NOMO-1 treated with DMSO at 0.1 percent for 48 hours (cell line): Measurements from ENCODE around the gene IQGAP2.
"Not testable (repeated sequence)": the region's sequence is repeated elsewhere in the genome, so short reads cannot be mapped to it uniquely, and the experiment has no call there.

ENCODE experiments used
- DNase-seq: peaks from one replicate; lab custom pipeline; 2025; ENCODE audit not compliant: unreplicated experiment; lab: John Stamatoyannopoulos, UW

The IQGAP2 gene

DNA sequence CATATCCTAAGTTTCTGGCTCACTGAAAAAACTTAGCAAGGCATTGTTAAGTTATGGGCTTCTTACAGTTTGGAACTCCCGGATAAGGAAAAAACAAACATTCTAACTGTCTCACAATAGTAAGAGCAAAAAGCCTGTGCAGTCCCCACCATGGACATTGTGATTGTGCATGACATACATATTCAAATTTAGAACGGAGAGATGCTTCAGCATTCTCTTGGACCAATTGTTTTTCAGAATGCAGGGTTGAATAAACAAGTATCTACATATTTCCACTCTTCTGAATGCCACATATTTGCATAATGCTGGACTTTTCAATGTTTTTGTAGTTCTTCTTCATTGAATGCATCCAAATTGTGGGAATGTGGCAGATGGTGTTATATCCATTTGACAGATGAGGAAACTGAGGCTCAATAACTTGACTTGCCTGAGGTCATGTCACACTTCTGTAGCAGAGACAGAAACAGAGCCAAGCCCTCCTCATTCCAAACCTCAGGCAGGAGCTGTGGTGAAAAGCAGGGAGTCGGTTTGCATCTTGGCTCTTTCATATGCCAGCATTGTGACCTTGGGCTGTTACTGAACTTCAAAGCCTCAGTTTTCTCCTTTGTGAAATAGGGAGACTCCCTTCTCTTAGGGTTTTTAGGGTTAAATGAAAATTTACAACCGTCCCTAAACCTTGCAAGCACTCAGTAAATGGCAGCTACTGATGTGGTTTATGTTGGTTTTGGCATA, 95.1 kb downstream of the IQGAP2 start:
- no peak for DNase-seq

DNA sequence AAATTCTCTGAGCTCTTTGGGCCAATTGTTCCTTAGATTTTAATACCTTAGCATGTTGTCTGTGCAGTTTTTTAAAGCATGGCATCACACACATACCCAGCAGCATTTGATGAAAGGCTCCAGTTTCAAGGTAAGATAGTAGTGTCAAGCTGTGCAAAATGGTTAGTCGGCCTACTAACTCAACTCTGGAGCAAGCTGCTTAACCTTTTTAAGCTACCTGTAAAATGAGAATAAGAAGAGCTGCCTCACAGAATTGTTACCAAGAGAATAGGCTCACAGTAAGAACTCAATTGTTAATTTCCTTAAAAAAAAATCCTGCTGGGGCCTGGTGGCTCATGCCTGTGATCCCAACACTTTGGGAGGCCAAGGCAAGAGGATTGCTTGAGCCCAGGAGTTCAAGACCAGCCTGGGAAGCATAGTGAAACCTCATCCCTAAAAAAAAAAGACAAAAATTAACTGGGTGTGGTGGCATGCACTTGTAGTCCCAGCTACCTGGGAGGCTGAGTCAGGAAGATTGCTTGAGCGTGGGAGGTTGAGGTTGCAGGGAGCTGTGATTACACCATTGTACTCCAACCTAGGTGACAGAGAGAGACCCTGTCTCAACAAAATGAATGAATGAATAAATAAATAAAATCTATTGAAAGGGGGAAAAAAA, 96.5 kb downstream of the IQGAP2 start:
- no peak for DNase-seq

DNA sequence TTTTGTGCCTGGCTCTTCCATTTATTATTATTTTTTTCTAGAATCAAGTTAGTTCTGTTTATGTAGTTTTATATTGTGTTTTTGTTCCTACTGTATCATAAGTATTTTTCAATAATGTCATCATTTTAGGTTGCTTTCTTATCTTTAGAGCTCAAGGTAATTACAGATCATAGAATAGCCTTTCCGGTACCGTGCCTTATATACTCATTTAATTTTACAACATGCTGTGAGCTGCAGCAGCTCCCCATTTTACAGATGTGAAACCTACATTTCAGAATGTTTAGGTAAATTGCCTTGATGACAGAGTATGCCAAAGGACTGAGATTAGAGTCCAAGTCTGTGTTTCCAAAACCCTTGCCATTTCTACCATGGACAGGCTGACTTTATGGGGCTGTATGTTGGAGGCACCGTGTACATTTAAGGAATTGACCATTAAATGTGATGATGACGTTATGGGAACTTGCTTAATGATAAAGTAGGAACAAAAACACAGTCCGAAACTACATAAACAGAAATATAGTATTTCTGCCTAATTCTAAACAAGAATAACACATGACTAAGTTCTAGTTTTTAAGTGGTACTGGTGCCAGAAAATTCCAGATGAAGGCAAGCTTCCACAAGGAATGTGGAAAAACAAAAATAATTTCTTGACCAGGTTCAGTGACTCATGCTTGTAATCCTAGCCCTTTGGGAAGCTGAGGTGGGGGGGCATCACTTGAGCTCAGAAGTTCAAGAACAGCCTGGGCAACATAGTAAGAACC, 97.7 kb downstream of the IQGAP2 start:
- no peak for DNase-seq

- DNase-seq = no peak
These were observed 100.8 kb downstream of the IQGAP2 start for GRCh38 chr5:76503929-76504328.

DNA sequence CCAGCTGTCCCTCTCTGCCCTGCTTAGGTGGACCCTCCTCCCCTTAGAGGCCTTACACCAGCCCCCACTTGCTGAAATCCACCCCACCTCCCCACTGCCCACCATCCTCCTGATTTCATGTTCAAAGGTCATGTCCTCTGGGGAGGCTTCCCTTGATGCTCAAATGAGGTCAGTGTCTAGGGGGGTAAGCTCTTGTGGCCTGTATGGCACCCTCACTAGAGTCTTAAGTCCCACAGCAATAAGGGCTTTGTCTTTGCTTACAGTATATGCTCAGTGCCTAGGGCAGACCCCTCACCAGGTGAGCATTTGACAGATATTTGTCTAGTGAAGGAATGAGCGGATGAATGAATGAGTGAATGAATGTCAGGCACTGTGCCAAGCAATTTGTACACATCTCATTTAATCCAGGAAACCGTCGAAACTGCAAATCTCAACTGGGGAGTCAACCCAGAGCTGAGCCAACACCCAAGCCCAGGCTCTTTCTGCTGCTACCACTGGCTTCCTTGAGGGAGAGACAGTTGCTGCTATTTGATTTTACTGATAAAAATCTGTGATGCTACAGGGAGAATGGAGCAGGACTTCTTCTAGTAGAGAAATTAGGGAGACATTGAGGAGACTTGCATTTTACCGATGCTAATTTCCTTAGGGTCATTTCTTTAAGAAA, 101.9 kb downstream of the IQGAP2 start:
- DNase-seq = no peak

- no peak for DNase-seq
These were observed 110.4 kb downstream of the IQGAP2 start for GRCh38 chr5:76513476-76513875.

DNA sequence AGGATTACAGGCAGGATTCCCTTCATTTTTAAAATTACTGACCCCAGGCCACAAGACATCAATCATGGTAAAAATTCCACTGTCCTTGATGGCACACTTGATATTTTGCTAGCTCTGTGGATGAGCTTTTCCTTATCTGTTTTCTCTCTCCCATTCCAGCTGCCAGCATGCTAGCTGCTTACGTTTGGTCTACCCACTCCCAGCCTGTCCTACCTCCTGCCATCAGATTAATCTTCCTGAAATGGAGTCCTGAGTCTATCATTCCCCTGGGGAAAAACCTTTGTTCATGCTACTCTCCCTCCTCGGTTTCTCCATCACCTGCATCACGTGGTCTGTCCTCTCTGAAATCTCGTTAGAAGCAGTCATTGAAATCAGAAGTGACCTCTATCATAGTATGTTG, 111.2 kb downstream of the IQGAP2 start:
- DNase-seq = no peak

DNA sequence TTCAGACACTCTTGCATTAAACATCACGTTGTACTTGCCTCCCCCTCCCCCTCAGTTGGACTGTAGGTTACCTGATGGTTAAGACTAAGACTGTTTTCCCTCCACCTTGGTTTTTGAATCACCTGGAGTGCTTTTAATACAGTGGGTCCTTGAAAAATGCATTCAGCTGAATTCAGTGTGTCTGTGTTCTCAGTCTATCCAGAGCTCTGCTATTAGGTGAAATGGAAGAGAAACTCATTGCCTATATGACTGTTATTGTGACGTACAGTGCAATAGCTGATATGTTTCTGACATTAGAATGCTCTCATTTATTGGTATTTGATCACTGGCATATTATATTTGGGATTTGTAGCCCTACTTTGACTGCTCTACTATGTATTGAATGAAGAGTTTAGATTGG, 111.6 kb downstream of the IQGAP2 start:
- no peak for DNase-seq

DNA sequence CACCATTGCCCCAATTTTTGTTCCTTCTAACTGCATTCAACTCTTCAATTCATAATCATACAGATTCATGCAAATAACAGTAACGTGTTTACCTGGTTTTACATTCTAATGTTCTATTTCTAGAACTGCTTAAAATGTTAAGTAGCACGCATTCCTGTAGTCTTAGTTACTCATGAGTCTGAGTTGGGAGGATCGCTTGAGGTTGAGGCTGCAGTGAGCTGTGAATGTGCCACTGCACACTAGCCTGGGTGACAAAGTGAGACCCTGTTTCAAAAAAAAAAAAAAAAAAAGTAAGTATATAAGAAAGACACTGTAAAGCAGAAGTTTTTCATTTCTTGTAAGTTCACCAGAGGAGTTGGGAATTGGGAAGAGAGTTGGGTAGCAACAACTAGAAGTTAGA, 114.2 kb downstream of the IQGAP2 start:
- DNase-seq = no peak

DNA sequence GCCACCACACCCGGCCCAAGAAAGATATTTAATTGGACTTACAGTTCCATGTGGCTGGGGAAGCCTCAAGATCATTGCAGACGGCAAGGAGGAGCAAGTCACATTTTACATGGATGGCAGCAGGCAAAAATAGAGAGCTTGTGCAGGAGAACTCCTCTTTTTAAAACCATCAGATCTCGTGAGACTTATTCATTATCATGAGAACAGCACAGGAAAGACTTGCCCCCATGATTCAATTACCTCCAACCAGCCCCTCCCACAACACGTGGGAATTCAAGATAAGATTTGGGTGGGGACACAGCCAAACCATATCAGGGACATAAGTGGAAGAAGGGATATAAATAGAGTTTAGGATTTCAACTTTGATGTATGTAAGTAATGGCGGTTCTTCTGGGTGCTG, 115.2 kb downstream of the IQGAP2 start:
- not testable (repeated sequence) for DNase-seq

GRCh38 chr5:76521240-76521758, 118.2 kb downstream of the IQGAP2 start:
- no peak for DNase-seq

DNA sequence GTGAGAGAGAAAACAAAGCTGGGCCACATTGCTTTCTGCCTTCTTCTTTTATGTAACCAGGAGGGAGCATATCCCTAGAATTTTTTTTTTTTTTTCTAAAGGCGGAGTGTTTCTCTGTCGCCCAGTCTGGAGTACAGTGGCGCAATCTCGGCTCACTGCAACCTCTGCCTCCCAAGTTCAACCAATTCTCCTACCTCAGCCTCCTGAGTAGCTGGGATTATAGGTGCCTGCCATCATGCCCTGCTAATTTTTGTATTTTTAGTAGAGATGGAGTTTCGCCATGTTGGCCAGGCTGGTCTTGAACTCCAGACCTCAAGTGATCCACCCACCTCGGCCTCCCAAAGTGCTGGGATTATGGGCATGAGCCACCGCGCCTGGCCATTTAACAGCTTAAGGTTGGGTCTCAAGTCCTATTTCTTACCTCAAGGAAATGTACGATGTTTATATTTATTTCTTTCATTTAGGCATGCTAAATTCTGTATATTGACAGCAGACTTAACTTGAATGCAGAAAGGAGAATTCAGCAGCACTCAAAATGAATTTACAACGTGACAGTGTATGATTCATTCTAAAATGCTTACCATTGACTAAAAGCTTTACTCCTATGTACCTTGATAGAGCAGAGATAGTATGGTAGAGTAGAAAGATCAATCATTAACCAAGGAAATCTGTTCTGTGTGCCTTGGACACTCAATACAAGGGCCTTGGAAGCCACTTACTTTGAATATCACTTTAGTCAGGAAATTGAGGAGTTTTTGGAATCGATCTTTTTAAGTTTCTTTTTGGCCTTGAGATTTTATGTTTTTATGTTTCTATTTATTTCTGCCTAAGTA, 119.2 kb downstream of the IQGAP2 start:
- DNase-seq = no peak

- no peak for DNase-seq
These were observed 121.2 kb downstream of the IQGAP2 start for GRCh38 chr5:76524101-76524835.

- no peak for DNase-seq
These were observed 121.8 kb downstream of the IQGAP2 start for GRCh38 chr5:76524868-76525267.

DNA sequence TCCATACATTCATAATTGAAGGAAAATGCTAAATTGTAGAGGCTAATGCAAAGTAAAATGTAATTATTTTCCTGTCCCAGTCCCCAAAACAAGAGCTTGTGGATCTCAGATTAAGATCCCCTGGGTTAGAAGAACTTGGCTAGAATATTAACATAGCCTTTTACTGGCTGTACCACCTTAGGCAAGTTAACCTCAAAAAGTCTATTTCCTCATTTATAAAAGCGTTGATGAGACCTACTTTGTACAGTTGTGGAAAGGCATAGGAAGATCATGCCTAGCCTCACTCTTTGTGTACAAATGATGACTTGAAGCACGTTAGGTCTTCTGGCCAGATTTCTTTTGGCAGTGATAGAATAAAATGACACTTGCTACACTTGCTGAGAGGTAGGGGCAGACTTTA, 122.9 kb downstream of the IQGAP2 start:
- peak; percentile 17 for DNase-seq

- no peak for DNase-seq
These were observed 124.0 kb downstream of the IQGAP2 start for GRCh38 chr5:76526950-76527583.

GRCh38 chr5:76527685-76528161, 124.6 kb downstream of the IQGAP2 start:
- DNase-seq = no peak

DNA sequence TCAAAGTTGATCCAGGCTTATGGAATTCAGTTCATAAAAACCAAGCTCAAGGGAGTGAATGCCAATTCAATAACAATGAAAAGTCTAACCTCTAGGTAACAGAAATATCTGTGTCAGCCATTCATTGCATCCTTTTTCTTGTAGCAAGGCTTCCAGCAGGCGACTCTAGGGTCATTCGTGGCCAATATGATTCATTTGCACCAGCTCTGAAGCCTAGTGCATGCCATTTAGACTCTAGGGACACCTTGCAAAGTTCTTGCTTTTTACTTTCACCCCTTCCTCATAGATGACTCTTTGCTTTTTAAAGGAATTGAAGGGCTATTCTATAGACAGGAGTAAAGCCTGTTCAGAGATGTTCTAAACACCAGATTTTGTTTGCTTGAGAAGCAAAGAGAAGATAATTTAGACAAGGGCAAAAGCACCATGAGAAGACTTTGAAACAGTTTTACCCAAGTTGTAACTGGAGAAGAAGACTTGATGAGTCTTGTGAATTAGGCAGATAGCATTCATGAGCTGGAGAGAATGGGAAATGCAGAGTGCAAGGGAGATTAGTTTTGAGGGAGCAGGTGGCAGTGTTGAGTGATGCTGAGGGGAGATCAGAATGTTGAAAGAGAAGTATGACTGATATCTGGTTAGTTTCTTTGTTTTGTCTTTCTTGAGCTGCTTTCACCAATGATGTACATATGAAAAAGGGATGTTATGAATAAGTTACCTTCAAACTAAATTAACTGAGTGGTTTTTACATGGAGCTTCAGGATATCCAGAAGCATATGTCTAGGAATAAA, 125.7 kb downstream of the IQGAP2 start:
- no peak for DNase-seq
